Glomerular endothelial cell (primary cell): ENCODE data around the gene VIPR1. TPM values are rescaled to one million over a fixed set of nuclear protein-coding genes. Genes with fewer than 3 reads are reported as not detected.

Experiments used
- DNase-seq: peaks from one replicate; pipeline ENCODE4 v3.0.0-alpha.2; 2011; ENCODE audit warnings: low read depth, low spot score; ENCODE audit errors: extremely low read depth
- total RNA-seq: library from RNA; depleted of rRNA; stranded (reverse); fragments of >200 nt; gene quantifications from 2 replicates; pipeline ENCODE4 v1.2.3, GENCODE V29; 2015

Gene VIPR1, protein sequence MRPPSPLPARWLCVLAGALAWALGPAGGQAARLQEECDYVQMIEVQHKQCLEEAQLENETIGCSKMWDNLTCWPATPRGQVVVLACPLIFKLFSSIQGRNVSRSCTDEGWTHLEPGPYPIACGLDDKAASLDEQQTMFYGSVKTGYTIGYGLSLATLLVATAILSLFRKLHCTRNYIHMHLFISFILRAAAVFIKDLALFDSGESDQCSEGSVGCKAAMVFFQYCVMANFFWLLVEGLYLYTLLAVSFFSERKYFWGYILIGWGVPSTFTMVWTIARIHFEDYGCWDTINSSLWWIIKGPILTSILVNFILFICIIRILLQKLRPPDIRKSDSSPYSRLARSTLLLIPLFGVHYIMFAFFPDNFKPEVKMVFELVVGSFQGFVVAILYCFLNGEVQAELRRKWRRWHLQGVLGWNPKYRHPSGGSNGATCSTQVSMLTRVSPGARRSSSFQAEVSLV
- 1.4 and 6.9 TPM in 2 replicates for total RNA-seq

DNA sequence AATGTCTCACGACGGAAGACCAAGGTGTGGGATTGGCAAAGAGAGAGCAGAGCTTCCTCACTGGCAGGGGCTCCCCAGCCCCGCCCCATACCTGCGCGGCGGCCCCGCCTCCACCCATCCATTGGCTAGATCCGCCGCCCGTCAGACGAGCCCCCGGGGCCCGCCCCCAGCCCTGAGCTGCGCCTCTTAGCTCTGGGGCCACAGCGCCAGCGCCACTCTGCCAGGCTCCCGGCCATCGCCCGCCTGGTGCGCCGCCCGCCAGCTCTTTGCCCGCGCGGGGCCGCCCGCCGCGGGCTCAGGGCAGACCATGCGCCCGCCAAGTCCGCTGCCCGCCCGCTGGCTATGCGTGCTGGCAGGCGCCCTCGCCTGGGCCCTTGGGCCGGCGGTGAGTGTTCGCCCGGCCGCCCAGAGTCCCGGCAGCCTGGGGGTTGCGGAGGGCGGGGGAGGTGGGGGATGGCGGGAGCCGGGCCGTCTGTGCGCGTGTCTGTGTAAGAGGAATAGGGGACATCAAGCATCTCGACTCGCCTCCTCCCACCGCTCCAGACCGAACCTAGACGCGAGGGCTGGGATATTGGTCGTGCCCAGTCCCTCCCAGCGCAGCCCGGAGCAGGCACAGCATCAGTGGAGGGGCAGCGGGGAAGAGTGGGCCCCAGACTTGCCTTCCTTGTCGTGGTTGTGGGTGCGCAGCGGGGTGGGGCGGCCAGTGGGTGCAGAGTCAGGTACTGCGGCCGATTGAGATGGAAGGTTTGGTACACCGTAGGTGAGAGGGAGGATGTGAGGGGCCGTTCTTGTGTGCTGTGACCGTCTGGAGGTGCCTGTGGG lies at the start of gene VIPR1:
Gene VIPR1 (plus strand): TSS at position 215 of the 822 bp plus-strand sequence. CDS start 93 bp downstream, at position 308.
- no peak for DNase-seq

- no peak for DNase-seq
Measured at GRCh38 chr3:42456211-42456610, 46.2 kb upstream of the VIPR1 start.

DNA sequence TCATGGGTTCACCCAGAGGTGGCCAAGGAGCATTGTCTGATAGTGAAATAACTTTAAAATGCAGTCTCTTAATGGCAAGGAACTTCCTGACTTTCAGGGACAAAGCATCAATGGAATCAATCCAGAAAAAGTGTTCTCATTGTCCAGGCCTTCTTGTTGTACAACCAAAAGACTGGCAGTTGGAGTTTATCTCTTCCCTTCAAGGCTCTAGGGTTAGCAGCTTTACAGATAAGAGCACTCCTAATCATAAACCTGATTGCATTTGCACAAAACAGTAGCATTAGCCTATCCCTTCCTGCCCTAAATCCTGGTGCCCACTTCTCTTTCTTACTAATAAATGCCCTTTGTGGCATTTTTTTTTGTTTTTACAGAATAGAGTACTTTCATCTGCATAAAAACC lies 43.3 kb upstream of the VIPR1 start:
- no peak for DNase-seq

DNA sequence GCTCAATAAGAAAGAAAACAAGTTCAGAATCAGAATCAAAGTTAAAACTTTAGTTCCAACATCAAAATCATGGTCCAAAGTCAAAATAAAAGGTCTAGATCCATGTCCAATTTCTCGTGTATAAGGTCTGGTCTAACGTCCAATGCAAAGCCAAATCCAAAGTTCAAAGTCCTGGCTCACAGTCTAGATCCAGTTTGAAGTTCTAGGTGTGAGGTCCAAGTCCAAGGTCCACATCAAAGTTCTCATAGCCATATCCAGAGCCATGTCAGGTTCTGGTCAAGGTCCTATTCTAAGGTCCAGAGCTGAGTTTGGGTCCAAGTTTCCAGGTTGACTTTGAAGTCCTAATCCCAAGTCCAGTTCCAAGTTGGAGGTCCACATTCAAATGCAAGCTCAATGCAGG lies 40.7 kb upstream of the VIPR1 start:
- DNase-seq: no peak

DNA sequence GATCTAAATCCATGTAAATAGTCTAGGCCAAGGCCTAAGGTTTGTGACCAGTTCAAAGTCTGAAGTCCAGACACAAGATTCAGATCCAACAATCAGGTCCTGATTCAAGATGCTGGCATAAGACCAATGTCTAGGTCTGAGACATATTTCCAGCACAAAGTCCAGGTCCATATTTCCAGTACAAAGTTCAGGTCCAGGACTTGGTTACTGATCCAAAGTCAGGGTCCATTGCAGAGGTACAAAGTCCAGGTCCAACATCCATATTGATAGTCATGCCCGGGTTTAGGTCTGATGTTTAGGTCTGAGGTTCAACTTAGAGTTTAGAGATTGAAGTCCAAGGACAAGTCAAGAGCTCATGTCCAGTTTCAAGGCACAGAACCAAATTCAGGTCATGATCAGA lies 39.4 kb upstream of the VIPR1 start:
- no peak for DNase-seq

GRCh38 chr3:42468111-42468510 lies 34.3 kb upstream of the VIPR1 start:
- DNase-seq: no peak

DNA sequence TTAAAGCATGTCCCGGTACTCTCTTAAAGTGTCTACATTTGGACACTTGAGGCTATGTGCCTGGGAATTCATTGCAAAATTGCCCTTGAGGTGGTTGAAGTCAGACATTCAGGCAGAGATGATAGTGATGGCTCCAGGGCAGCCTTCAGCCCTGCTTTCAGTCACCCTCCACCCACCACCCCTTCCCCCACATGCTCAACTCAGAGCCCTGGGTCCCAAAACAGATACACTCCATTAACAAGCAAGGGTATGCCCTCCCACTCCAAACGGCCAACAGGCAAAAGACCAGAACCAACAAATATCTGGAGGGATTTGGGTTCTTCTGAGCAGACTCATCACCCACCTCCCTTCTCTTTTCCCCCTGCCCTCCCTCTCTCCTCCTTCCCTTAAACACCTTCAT lies 29.9 kb upstream of the VIPR1 start:
- no peak for DNase-seq

GRCh38 chr3:42473083-42473932 lies 29.1 kb upstream of the VIPR1 start:
- peak; percentile 91 for DNase-seq

DNA sequence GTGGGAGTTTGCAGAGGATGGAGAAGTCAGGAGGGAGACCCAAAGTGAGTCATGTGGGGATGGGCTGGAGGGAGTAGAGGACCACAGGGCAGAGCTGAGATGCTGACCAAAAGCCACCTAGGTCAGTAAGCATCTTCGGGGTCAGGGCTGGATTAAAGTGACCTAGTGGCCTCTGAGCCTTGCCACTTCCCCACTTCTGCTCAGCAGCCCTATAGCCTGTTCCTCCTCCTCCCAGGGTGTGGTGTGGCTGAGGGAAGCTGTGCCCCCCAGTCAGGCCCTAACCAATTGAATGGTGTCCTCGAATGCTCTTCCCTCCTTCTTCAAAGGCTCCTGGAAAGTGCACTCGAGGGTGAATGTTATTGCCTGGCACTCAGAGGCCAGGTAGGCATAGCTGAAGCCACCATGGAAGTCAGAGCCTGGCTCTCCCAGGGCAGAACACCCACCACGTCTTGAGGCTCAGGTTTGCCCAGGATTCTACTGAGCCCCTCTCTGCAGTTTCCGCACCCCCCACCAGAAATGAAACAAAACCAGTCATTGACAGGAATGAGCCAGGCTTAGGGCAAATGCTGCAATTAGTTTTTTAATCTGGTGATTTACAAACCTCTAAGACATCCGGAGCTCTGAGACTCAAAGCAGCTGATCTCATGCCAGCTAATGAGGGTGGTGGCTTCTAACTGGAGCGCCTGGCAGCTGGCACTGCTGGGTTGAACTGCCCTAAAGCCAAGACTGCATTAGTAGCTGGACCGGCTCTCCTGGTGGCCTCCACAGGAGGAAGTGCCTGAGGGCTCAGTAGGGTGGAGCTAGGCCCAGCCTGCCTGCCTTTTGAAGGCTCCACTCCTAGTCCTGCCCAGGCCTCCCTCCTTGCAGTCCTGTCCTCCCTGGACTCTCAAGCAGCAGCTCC lies 26.0 kb upstream of the VIPR1 start:
- no peak for DNase-seq

DNA sequence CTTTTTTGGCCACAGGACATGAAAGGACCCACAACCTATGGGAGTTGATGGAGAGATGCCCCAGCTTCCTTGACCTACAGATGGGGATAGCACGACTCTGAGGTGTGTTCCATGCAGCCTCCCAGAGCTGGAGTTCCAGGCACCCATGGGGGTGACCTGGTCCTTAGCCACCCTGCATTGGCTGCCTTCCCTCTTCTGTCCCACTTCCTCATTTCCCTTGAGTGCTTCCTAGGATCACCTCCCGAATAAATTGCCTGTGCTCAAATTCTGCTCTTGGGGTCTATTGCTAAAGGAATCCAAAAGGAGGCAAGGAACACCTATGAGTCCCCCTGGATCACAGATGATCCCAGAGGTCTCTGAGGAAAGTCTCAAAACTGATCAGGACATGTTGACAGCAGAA lies 24.7 kb upstream of the VIPR1 start:
- no peak for DNase-seq

DNA sequence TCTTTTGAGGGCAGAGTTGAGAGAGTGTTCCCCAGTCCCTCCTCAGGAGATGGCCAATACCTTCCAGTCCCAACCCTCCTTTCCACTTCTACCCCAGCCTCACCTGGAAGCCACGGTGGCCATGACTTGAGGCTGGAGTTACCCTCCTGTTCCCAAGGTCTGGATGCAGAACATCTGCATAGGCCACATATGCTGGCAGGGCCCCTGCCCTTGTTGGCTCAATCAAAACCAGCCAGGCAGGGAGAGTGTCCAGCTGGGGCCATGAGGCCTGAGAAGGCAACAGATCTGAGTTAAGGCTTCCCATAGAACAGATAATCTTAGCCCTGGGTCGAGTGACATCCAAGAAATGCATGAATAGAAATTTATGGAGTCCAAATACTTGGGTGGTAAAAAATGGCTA lies 23.6 kb upstream of the VIPR1 start:
- DNase-seq: no peak

DNA sequence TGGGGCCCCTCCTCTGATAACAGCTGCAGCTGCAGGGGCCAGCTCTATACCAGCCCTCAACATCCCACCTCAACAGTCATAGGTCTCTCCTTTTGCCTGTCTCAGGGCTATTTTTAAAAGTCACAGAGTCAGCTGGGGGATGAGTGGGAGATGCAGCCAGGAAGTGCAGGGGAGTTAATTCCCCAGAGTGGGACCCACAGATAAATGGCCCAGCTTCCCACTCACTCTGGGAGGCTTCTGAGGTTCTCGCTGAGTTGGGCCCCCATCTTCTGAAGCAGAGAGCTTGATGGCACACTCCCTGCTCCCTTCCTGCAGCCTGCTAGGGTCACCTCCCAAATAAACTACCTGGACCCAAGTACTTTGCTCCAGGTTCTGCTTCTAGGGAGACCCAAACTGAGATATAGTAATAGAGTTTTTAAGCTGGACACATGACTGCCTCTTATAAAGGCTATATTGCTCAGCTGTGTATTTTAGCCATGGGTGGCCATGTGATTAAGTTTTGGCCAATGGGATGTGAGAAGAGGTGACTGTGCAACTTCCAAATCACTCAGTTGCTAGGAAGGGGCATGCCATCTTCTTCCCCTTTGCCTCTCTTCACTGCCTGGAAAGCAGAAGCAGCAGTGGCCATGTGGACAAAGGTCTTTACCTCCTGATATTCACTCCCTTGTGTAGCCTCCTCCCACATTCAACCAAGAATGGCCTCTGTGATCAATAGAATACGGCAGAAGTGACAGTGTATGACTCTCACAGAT lies 15.5 kb upstream of the VIPR1 start:
- no peak for DNase-seq

DNA sequence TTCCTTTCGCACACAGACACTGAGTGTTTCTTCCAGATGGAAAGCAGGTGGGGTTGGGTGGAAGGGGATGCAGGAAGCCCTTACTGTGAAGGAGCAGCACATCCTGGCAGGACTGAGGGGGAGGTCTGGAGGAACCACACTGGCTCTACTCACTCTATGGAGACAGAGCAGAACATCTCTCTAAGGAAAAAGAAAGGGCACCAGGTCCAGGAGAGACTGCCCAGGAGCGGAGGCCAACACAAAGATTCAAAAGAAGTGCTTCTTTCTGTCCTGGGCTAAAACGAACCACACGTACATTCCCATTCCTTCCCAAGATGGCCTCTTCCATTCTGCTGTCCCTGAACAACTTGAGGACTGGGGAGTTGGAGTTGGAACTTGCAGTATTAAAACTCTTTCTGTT lies 13.8 kb upstream of the VIPR1 start:
- no peak for DNase-seq

DNA sequence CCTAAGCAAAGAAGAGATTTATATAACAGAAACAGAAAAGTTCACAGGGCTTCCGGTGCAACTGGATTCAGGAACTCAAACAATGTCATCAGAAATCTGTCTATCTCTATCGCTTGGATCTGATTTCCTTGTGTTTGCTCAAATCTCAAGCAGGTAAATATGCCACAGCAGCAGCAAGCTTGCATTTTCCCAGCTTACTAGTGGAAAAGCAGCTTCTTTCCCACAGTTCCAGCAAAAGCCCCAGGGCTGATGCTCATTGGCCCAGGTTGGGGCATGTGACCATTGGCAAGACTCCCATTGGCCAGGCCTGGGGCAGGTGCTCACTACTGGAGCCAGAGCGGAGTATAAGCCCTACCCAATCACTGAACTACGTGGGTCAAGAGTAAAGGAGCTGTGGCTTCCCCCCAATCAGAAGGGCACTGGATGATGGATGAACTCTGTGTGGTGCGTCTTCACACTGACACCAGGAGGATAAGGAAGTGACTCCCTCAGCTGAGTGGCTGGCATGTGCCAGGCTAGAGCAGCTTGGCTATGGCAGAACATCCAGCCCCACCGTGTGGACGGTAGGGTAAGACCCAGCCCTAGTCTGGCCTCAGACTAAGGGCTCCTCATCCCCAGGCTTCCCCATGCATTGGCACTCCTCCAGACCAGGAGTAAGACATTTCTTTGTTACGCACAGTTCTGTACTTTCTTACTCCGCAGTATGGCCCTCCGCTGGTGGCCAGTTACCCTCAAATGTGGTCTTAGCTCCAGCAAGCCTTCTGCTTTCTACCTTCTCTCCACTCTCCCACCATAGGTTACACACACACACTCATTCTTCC lies 13.1 kb upstream of the VIPR1 start:
- no peak for DNase-seq

DNA sequence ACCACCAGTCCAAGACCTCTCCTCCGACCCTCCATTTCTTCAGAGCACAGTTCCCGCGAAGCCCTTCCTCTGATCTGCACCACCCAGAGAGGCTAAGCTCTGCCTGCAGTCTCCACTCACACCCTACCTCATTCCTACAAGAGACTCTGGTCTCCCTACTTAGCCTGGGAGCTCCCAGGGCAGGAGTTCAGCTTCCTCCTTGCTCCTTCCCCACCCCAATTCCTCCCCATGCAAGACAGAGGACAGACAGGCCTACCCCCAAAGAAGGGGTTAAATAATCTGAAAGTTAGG lies 12.6 kb upstream of the VIPR1 start:
- DNase-seq: no peak

DNA sequence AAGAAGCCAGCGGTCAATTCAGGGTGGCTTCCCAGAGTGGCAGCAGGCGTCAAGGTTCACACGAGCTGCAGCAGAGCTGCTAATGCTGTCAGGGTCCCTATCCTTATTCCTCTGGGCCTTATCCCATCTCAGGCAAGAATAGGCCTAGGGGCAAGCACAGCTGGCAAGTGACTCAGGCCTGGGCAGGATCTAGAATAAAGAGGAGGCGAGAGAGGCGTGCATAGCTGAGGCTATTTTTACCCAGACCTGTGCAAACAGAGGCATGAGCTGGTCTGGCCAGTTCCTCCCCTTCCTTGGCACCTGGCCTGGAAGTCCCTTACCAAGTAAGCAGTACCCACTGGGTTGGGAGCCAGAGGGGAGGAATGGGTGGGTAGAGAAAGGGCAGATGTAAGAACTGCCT lies 12.2 kb upstream of the VIPR1 start:
- DNase-seq: peak; percentile 20

GRCh38 chr3:42491881-42492507 lies 10.4 kb upstream of the VIPR1 start:
- DNase-seq: no peak

- no peak for DNase-seq
Measured at GRCh38 chr3:42492508-42493080, 9.8 kb upstream of the VIPR1 start.
